Measurements from ENCODE around the gene ERC1. TPM values are rescaled to one million over a fixed set of nuclear protein-coding genes. Genes with fewer than 3 reads are reported as not detected.

ERC1 gene
- total RNA-seq, 4 donors from 2014 or later, result 23.5 to 74.8 (median 57.0) TPM

DNA sequence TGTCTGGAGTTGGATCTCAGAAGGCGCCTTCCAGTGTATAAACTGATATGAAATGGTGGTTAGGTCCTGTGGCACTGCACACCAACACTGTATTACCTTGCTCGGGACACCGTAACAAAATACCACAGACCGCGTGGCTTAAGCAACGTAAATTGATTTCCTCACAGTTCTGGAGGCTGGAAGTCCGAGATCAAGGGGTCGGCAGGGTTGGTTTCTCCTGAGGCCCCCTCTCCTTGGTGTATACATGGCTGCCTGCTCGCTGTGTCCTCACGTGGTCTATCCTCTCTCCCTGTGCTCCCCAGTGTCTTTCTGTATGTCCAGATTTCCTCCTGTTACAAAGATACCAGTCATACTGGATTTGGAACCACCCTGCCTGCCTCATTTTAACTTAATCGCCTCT lies 475.0 kb downstream of the ERC1 start:
- H3K4me3 ChIP-seq, result no peak overlapping the region
- intact Hi-C loops (cut with DNase I; ENCODE audit: low total_unique reads) (no loop called here), in situ Hi-C loops (cut with MboI; ENCODE audit: low pct_ligation_motif_present in 1 of 4, low pct_unique_long_range_greater_than_20kb in 1 of 4, low sequenced_read_pairs in 3 of 4) (no loop called here)
- no peak for DNase-seq
- H3K27me3 ChIP-seq, result no peaks in the 10 kb centered on the region
- H3K27ac ChIP-seq, result no peak overlapping the region
- TF ChIP-seq EP300 (IDR thresholded peaks at IDR 0.05; ENCODE audit: low read depth) (no peak), POLR2A (IDR thresholded peaks at IDR 0.05) (no peak), POLR2AphosphoS5 (IDR thresholded peaks at IDR 0.05) (no peak)
- TF ChIP-seq, protein P1, sequence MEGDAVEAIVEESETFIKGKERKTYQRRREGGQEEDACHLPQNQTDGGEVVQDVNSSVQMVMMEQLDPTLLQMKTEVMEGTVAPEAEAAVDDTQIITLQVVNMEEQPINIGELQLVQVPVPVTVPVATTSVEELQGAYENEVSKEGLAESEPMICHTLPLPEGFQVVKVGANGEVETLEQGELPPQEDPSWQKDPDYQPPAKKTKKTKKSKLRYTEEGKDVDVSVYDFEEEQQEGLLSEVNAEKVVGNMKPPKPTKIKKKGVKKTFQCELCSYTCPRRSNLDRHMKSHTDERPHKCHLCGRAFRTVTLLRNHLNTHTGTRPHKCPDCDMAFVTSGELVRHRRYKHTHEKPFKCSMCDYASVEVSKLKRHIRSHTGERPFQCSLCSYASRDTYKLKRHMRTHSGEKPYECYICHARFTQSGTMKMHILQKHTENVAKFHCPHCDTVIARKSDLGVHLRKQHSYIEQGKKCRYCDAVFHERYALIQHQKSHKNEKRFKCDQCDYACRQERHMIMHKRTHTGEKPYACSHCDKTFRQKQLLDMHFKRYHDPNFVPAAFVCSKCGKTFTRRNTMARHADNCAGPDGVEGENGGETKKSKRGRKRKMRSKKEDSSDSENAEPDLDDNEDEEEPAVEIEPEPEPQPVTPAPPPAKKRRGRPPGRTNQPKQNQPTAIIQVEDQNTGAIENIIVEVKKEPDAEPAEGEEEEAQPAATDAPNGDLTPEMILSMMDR (IDR thresholded peaks at IDR 0.05), result no peak
- no peaks in the 10 kb centered on the region for H3K4me1 ChIP-seq
- WGBS, 2 donors (ENCODE audit: low coverage in 1 of 2), result 96 to 100% methylated on average over 2 to 10 of the region's 11 CpGs
- H3K9me3 ChIP-seq, result no peaks in the 10 kb centered on the region
- no peaks in the 10 kb centered on the region for H3K36me3 ChIP-seq

DNA sequence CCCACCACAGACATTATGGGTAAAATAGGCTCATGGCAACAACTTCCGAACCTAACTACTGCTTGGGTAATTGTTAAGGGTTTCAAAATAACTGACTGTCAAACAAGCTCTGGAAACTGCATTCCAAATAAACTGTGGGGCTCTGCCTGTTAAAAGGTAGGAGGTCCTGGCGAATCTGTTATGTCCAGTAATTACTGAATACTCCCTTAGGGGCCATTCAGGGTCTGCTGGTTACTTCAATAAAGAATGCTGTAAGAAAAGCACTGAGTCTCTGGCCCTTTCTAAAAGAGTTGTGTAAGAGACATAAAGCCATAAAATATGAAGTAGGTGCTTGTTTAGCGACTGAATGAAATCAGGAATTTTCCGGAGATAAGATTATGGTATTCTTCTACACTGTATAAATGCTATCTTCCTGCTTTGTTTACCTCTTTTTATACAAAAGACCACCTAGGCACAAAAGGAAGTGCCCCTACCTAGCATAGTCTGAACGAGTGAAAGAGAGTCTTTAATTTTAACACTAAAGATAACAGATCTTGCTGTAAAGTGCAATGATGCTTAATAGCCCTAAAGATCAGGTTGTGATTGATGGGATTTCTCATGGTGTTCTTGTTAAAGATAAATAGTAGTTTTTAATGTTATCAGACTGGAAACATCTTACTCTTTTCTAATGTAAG lies 475.6 kb downstream of the ERC1 start:
- Histone ChIP-seq H3K4me1 (no peaks in the 10 kb centered on the region), H3K9me3 (no peaks in the 10 kb centered on the region), H3K36me3 (no peaks in the 10 kb centered on the region), H3K27me3 (no peaks in the 10 kb centered on the region), H3K27ac (no peak overlapping the region), H3K4me3 (no peak overlapping the region)
- intact Hi-C loops (cut with DNase I; ENCODE audit: low total_unique reads), result no loop called here
- TF ChIP-seq, protein P1 (IDR thresholded peaks at IDR 0.05), result no peak
- TF ChIP-seq POLR2A (IDR thresholded peaks at IDR 0.05) (no peak), POLR2AphosphoS5 (IDR thresholded peaks at IDR 0.05) (no peak), EP300 (IDR thresholded peaks at IDR 0.05; ENCODE audit: low read depth) (no peak)
- in situ Hi-C loops (cut with MboI; ENCODE audit: low pct_ligation_motif_present in 1 of 4, low pct_unique_long_range_greater_than_20kb in 1 of 4, low sequenced_read_pairs in 3 of 4), result no loop called here
- 68% methylated on average over 4 to 5 of the region's 5 CpGs for WGBS, 2 donors (ENCODE audit: low coverage in 1 of 2)
- DNase-seq, result no peak

DNA sequence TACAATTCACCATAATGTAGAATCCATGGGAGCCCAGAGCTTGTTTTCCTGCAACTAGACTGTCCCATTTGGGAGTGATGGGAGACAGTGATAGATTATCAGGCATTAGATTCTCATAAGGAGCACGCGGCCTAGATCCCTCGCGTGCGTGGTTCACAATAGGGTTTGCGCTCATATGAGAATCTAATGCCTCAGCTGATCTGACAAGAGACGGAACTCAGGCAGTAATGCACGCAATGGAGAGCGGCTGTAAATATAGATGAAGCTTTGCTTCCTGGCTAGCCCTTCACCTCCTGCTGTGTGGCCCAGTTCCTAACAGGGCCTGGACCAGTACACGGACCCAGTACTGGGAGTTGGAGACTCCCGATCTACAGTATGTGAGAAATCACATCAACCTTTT lies 476.7 kb downstream of the ERC1 start:
- no peaks in the 10 kb centered on the region for H3K27me3 ChIP-seq
- 95% methylated on average over 10 to 11 of the region's 11 CpGs for WGBS, 2 donors (ENCODE audit: low coverage in 1 of 2)
- no peak for DNase-seq
- intact Hi-C loops (cut with DNase I; ENCODE audit: low total_unique reads) (no loop called here), in situ Hi-C loops (cut with MboI; ENCODE audit: low pct_ligation_motif_present in 1 of 4, low pct_unique_long_range_greater_than_20kb in 1 of 4, low sequenced_read_pairs in 3 of 4) (no loop called here)
- TF ChIP-seq POLR2A (IDR thresholded peaks at IDR 0.05), result no peak
- TF ChIP-seq EP300 (IDR thresholded peaks at IDR 0.05; ENCODE audit: low read depth), result no peak
- TF ChIP-seq, protein P1 (IDR thresholded peaks at IDR 0.05), result no peak
- H3K9me3 ChIP-seq, result no peaks in the 10 kb centered on the region
- H3K4me1 ChIP-seq, result peaks cover 0 to 3% (median under 1%) of the 10 kb centered on the region in 4 donors
- no peak overlapping the region for H3K4me3 ChIP-seq
- H3K36me3 ChIP-seq, result no peaks in the 10 kb centered on the region
- H3K27ac ChIP-seq, result no peak overlapping the region

- Histone ChIP-seq H3K27me3 (no peaks in the 10 kb centered on the region), H3K4me3 (no peak overlapping the region), H3K9me3 (no peaks in the 10 kb centered on the region), H3K27ac (no peak overlapping the region), H3K4me1 (peaks cover under 1 to 16% (median 12%) of the 10 kb centered on the region in 4 donors), H3K36me3 (no peaks in the 10 kb centered on the region)
- TF ChIP-seq POLR2AphosphoS5 (IDR thresholded peaks at IDR 0.05), result no peak
- TF ChIP-seq, protein P1 (IDR thresholded peaks at IDR 0.05), result no peak
- WGBS, 2 donors (ENCODE audit: low coverage in 1 of 2), result 88 to 100% methylated on average over 1 to 6 of the region's 6 CpGs
- intact Hi-C loops (cut with DNase I; ENCODE audit: low total_unique reads) (no loop called here), in situ Hi-C loops (cut with MboI; ENCODE audit: low pct_ligation_motif_present in 1 of 4, low pct_unique_long_range_greater_than_20kb in 1 of 4, low sequenced_read_pairs in 3 of 4) (no loop called here)
- DNase-seq, result no peak
Observed at GRCh38 chr12:1469070-1469469, 478.0 kb downstream of the ERC1 start.
